IMR-90 (cell line): ENCODE results near the gene TKFC. TPM values are rescaled to one million over a fixed set of nuclear protein-coding genes. Genes with fewer than 3 reads are reported as not detected.

Source experiments
- ATAC-seq: fragments of 200-7000 bp; cut with Tn5 transposase; 2 replicates; pipeline ENCODE4 v1.9.1; 2020; ENCODE audit warnings: low read depth, mild to moderate bottlenecking, moderate library complexity
- BruUV-seq: library from RNA; stranded (reverse); fragments of 400-500 nt; replicated peaks from 2 replicates; lab custom pipeline; 2021; lab: Mats Ljungman, UMichigan
- CTCF ChIA-PET: fragments of 300-600 bp; formaldehyde crosslinking; extraction: SDS; loops from one replicate; lab custom pipeline; 2021; ENCODE audit warnings: antibody characterized with exemption; lab: Yijun Ruan, JAX
- POLR2A ChIA-PET: fragments of 300-600 bp; sonication (Branson Sonifier 250); formaldehyde crosslinking; loops from one replicate; lab custom pipeline; 2022; ENCODE audit warnings: antibody characterized with exemption; ENCODE audit not compliant: unreplicated experiment; lab: Charles Lee
- DNase-seq: peaks from one replicate; pipeline ENCODE4 v3.0.0; 2013
- H2AFZ ChIP-seq: replicated peaks from 2 replicates; pipeline ENCODE3; 2013; ENCODE audit warnings: low read length, mild to moderate bottlenecking; ENCODE audit not compliant: poor library complexity
- H2AK5ac ChIP-seq: 2 replicates; pipeline ENCODE4 v1.6.1; 2013; ENCODE audit warnings: low read depth, low read length, inconsistent platforms
- H2AK9ac ChIP-seq: replicated peaks from 2 replicates; pipeline ENCODE3; 2013; ENCODE audit warnings: mild to moderate bottlenecking, low read depth, low read length, moderate library complexity; ENCODE audit not compliant: poor library complexity
- H2BK120ac ChIP-seq: 2 replicates; pipeline ENCODE4 v1.6.1; 2013; ENCODE audit warnings: low read depth, low read length, inconsistent platforms
- H2BK15ac ChIP-seq: 3 replicates; pipeline ENCODE4 v1.6.1; 2013; ENCODE audit warnings: low read depth, low read length, inconsistent platforms
- H2BK20ac ChIP-seq: 2 replicates; pipeline ENCODE4 v1.6.1; 2013; ENCODE audit warnings: low read depth, mild to moderate bottlenecking, inconsistent platforms, low read length, moderate library complexity
- H2BK5ac ChIP-seq: 2 replicates; pipeline ENCODE4 v1.6.1; 2013; ENCODE audit warnings: mild to moderate bottlenecking, low read depth, low read length, inconsistent platforms; ENCODE audit not compliant: poor library complexity, severe bottlenecking
- H3K14ac ChIP-seq: replicated peaks from 2 replicates; pipeline ENCODE4 v1.6.1; 2013; ENCODE audit warnings: low read depth, low read length, inconsistent platforms
- H3K18ac ChIP-seq: 2 replicates; pipeline ENCODE4 v1.6.1; 2013; ENCODE audit warnings: low read depth, low read length, control low read depth
- H3K23ac ChIP-seq: 2 replicates; pipeline ENCODE4 v1.6.1; 2013; ENCODE audit warnings: low read depth, low read length, inconsistent platforms
- H3K27ac ChIP-seq: 2 replicates; pipeline ENCODE4 v1.5.1; 2013; ENCODE audit warnings: mild to moderate bottlenecking, control low read depth, low read length; ENCODE audit not compliant: insufficient read depth
- H3K27me3 ChIP-seq: 2 replicates; pipeline ENCODE4 v1.6.1; 2013; ENCODE audit warnings: low read length; ENCODE audit not compliant: control insufficient read depth, insufficient read depth
- H3K36me3 ChIP-seq: 2 replicates; pipeline ENCODE4 v1.6.1; 2013; ENCODE audit warnings: low read length, mixed read lengths; ENCODE audit not compliant: control insufficient read depth, insufficient read depth
- H3K4ac ChIP-seq: 2 replicates; pipeline ENCODE4 v1.6.1; 2013; ENCODE audit warnings: low read depth, low read length, inconsistent platforms
- H3K4me1 ChIP-seq: 2 replicates; pipeline ENCODE4 v1.6.1; 2013; ENCODE audit warnings: low read length, mixed read lengths; ENCODE audit not compliant: control insufficient read depth, insufficient read depth
- H3K4me2 ChIP-seq: 2 replicates; pipeline ENCODE4 v1.6.1; 2013; ENCODE audit warnings: low read depth, mild to moderate bottlenecking, control low read depth, low read length, moderate library complexity
- H3K4me3 ChIP-seq: 2 replicates; pipeline ENCODE4 v1.5.1; 2013; ENCODE audit warnings: low read depth, mild to moderate bottlenecking, control low read depth, low read length, moderate library complexity; ENCODE audit not compliant: insufficient read depth
- H3K56ac ChIP-seq: 2 replicates; pipeline ENCODE4 v1.6.1; 2013; ENCODE audit warnings: low read length, inconsistent platforms; ENCODE audit not compliant: insufficient read depth; ENCODE audit errors: extremely low read depth
- H3K79me1 ChIP-seq, 2 experiments: 2 replicates each; pipeline ENCODE4 v1.6.1; 2013; ENCODE audit warnings: low read length in 2 of 2, inconsistent platforms in 1 of 2, low read depth in 1 of 2
- H3K9ac ChIP-seq: 2 replicates; pipeline ENCODE4 v1.6.1; 2013; ENCODE audit warnings: low read depth, low read length, control low read depth
- H3K9me1 ChIP-seq: 2 replicates; pipeline ENCODE4 v1.6.1; 2013; ENCODE audit warnings: low read length, inconsistent platforms; ENCODE audit not compliant: insufficient read depth
- H3K9me3 ChIP-seq: 2 replicates; pipeline ENCODE4 v1.6.1; 2013; ENCODE audit warnings: low read length; ENCODE audit not compliant: control insufficient read depth, insufficient read depth
- H4K20me1 ChIP-seq: 2 replicates; pipeline ENCODE4 v1.6.1; 2013; ENCODE audit warnings: low read length, inconsistent platforms; ENCODE audit not compliant: insufficient read depth
- H4K5ac ChIP-seq: 2 replicates; pipeline ENCODE4 v1.6.1; 2013; ENCODE audit warnings: mild to moderate bottlenecking, low read depth, low read length, control low read depth
- H4K8ac ChIP-seq, 2 experiments: 2 replicates each; pipeline ENCODE4 v1.6.1; 2013; ENCODE audit warnings: low read depth in 2 of 2, low read length in 2 of 2, control low read depth in 1 of 2, inconsistent platforms in 1 of 2
- H4K91ac ChIP-seq: 2 replicates; pipeline ENCODE4 v1.6.1; 2013; ENCODE audit warnings: low read depth, low read length, inconsistent platforms; ENCODE audit not compliant: insufficient read depth
- CEBPB ChIP-seq: IDR thresholded peaks from 2 replicates; pipeline ENCODE4 v1.6.1; 2012; ENCODE audit warnings: low read depth, low read length, improper control_type of control experiment
- CTCF ChIP-seq: conservative IDR thresholded peaks from 2 replicates; pipeline ENCODE4 v1.5.1; 2012; ENCODE audit warnings: mild to moderate bottlenecking, low read depth, low read length, improper control_type of control experiment
- MAZ ChIP-seq: IDR thresholded peaks from 2 replicates; pipeline ENCODE4 v1.6.1; 2012; ENCODE audit warnings: low read depth, mild to moderate bottlenecking, low read length, improper control_type of control experiment, moderate library complexity, borderline replicate concordance
- SMC3 ChIP-seq: fragments of 150-350 bp; IDR thresholded peaks from 2 replicates; pipeline ENCODE4 v1.6.1; 2016; ENCODE audit warnings: low read depth, mild to moderate bottlenecking, antibody characterized with exemption, low read length, moderate library complexity
- WGBS, 2 experiments: methylation state at CpG; one replicate each; pipeline versions ENCODE4 v1.1.5 to v1.1.7; 2013; ENCODE audit warnings: missing lambda C conversion rate in 2 of 2; ENCODE audit not compliant: insufficient read length in 1 of 2; ENCODE audit errors: extremely low coverage in 2 of 2; 5-methylcytosine and 5-hydroxymethylcytosine counted together
- dilution Hi-C: fragments of 300-500 bp; cut with HindIII; formaldehyde crosslinking; loops from one replicate; pipeline ENCODE4 v1.14.3; 2018; ENCODE audit warnings: low sequenced_read_pairs; ENCODE audit not compliant: unreplicated experiment
- in situ Hi-C: fragments of 300-500 bp; cut with MboI; formaldehyde crosslinking; loops from 3 replicates; pipeline ENCODE4 v1.14.3; 2019; ENCODE audit warnings: low sequenced_read_pairs, inconsistent platforms, mixed read lengths
- intact Hi-C: fragments of 100-400 bp; cut with micrococcal nuclease; formaldehyde crosslinking; loops from 2 replicates; pipeline ENCODE4 v1.10.0; 2022
- polyA plus RNA-seq, 3 experiments: library from polyadenylated mRNA; depleted of rRNA; stranded (reverse); fragments of >200 nt; gene quantifications; 2 replicates each; pipeline ENCODE4 v1.2.3, GENCODE V29; 2012; ENCODE audit warnings: low replicate concordance in 1 of 3
- total RNA-seq: library from RNA; depleted of rRNA; stranded (reverse); fragments of >200 nt; gene quantifications from 2 replicates; pipeline ENCODE4 v1.2.3, GENCODE V29; 2012; rRNA removed

TKFC gene
- total and polyA plus RNA-seq, 2 of the 4 experiments (the other 2 are of a cell fraction): 10.4 to 30.8 TPM

GRCh38 chr11:61392981-61393595 is 60.1 kb downstream of the TKFC start:
- no TSS peak for BruUV-seq
- ChIA-PET CTCF (interaction anchor here (1.0 to 2.1 kb wide), 6 partner anchors 9 to 61 kb away, joined by 3 to 10 read pairs (median 4); no protein-coding TSS in a partner anchor), POLR2A (interaction anchor here (0.6 to 1.4 kb wide), 3 partner anchors 9 to 37 kb away, joined by 4 to 6 read pairs (median 5); partner anchors contain the start of genes CPSF7 and SDHAF2)
- peak overlapping the region; percentile 95 for H4K5ac ChIP-seq
- H3K9ac ChIP-seq: peak overlapping the region; percentile 88
- peak overlapping the region; percentile 47 for H3K4ac ChIP-seq
- H3K23ac ChIP-seq: peak overlapping the region; percentile 21; the same call in 1 of the 2 replicates
- no peak overlapping the region for H2AK5ac ChIP-seq
- peak overlapping the region; percentile 91 for H3K4me2 ChIP-seq
- H3K4me1 ChIP-seq: peaks cover 3% of the 10 kb centered on the region; the same call in 1 of the 2 replicates
- no peak overlapping the region for H3K18ac ChIP-seq
- peak overlapping the region; percentile 81 for H3K4me3 ChIP-seq
- no peak overlapping the region for H2BK20ac ChIP-seq
- peak overlapping the region; percentile 74; the same call in 1 of the 3 replicates for H2BK15ac ChIP-seq
- H3K27me3 ChIP-seq: no peaks in the 10 kb centered on the region
- H2AFZ ChIP-seq: peak overlapping the region; percentile 100
- WGBS, 2 experiments: no CpG with 5 or more reads among the region's 15 CpGs
- TF ChIP-seq CTCF (peak; percentile 39), MAZ (no peak), CEBPB (no peak), SMC3 (0 out of 2 replicates have a peak, but pooled peaks have one; percentile 9)
- ATAC-seq (peak; percentile 42), DNase-seq (peak; percentile 34)
- H3K9me1 ChIP-seq: peaks cover 3% of the 10 kb centered on the region; the same call in 1 of the 2 replicates
- dilution Hi-C loops: no loop called here
- peak overlapping the region; percentile 98 to 100; a peak in 3 of 4 replicates for H4K8ac ChIP-seq
- H3K56ac ChIP-seq: peak overlapping the region; percentile 79
- H3K79me1 ChIP-seq: peaks cover 9 to 25% of the 10 kb centered on the region in 2 experiments; a peak in 3 of 4 replicates
- H4K20me1 ChIP-seq: no peaks in the 10 kb centered on the region
- intact Hi-C loops: no loop called here
- peak overlapping the region; percentile 71; the same call in 1 of the 2 replicates for H4K91ac ChIP-seq
- peak overlapping the region; percentile 78 for H3K27ac ChIP-seq
- H3K9me3 ChIP-seq: no peaks in the 10 kb centered on the region
- H2BK5ac ChIP-seq: no peak overlapping the region
- no peak overlapping the region for H2BK120ac ChIP-seq
- peak overlapping the region; percentile 87 for H2AK9ac ChIP-seq
- in situ Hi-C loops: no loop called here
- H3K36me3 ChIP-seq: peaks cover 9% of the 10 kb centered on the region
- H3K14ac ChIP-seq: peak overlapping the region; percentile 90

Other genes with a start within 250 kb of the TKFC start
- not detected in 2 replicates for gene CD5, start 230.7 kb upstream of the TKFC start, total RNA-seq
- not detected in 2 replicates for gene CD5, start 230.7 kb upstream of the TKFC start, polyA plus RNA-seq (2012; rRNA removed)
- gene VPS37C, start 171.8 kb upstream of the TKFC start, total RNA-seq: 3.2 and 3.6 TPM in 2 replicates
- 13.2 and 14.1 TPM in 2 replicates for gene VPS37C, start 171.8 kb upstream of the TKFC start, polyA plus RNA-seq (2012; rRNA removed)
- gene PGA3, start 129.7 kb upstream of the TKFC start, total RNA-seq: 0.18 TPM in 1 of 2 replicates, not detected in the other
- gene PGA3, start 129.7 kb upstream of the TKFC start, polyA plus RNA-seq (2012; rRNA removed): not detected in 2 replicates
- not detected in 2 replicates for gene PGA4, start 110.9 kb upstream of the TKFC start, total RNA-seq
- gene PGA4, start 110.9 kb upstream of the TKFC start, polyA plus RNA-seq (2012; rRNA removed): not detected in 2 replicates
- gene PGA5, start 92.1 kb upstream of the TKFC start, total RNA-seq: not detected in 2 replicates
- 0.17 TPM in 1 of 2 replicates, not detected in the other for gene PGA5, start 92.1 kb upstream of the TKFC start, polyA plus RNA-seq (2012; rRNA removed)
- gene VWCE, start 37.9 kb upstream of the TKFC start, total RNA-seq: under 0.01 and 0.28 TPM in 2 replicates
- gene VWCE, start 37.9 kb upstream of the TKFC start, polyA plus RNA-seq (2012; rRNA removed): 1.1 and 1.7 TPM in 2 replicates
- 372 and 412 TPM in 2 replicates for gene DDB1, start 123 bp upstream of the TKFC start, total RNA-seq
- gene DDB1, start 123 bp upstream of the TKFC start, polyA plus RNA-seq (2012; rRNA removed): 208 and 221 TPM in 2 replicates
- 13.6 and 15.3 TPM in 2 replicates for gene CYB561A3, start 28.7 kb downstream of the TKFC start, total RNA-seq
- gene CYB561A3, start 28.7 kb downstream of the TKFC start, polyA plus RNA-seq (2012; rRNA removed): 36.5 and 39.2 TPM in 2 replicates
- 16.7 and 16.8 TPM in 2 replicates for gene TMEM138, start 29.1 kb downstream of the TKFC start, total RNA-seq
- 53.2 and 55.9 TPM in 2 replicates for gene TMEM138, start 29.1 kb downstream of the TKFC start, polyA plus RNA-seq (2012; rRNA removed)
- gene TMEM216, start 59.4 kb downstream of the TKFC start, total RNA-seq: 10.0 TPM in 2 replicates
- 16.5 and 17.2 TPM in 2 replicates for gene TMEM216, start 59.4 kb downstream of the TKFC start, polyA plus RNA-seq (2012; rRNA removed)
- gene CPSF7, start 96.7 kb downstream of the TKFC start, total RNA-seq: 9.5 and 10.3 TPM in 2 replicates
- 55.2 and 68.8 TPM in 2 replicates for gene CPSF7, start 96.7 kb downstream of the TKFC start, polyA plus RNA-seq (2012; rRNA removed)
- gene SDHAF2, start 96.9 kb downstream of the TKFC start, total RNA-seq: 34.7 and 50.4 TPM in 2 replicates
- 91.1 and 91.5 TPM in 2 replicates for gene SDHAF2, start 96.9 kb downstream of the TKFC start, polyA plus RNA-seq (2012; rRNA removed)
- not detected in 2 replicates for gene LRRC10B, start 175.5 kb downstream of the TKFC start, total RNA-seq
- not detected in 2 replicates for gene LRRC10B, start 175.5 kb downstream of the TKFC start, polyA plus RNA-seq (2012; rRNA removed)
- under 0.01 TPM in 1 of 2 replicates, not detected in the other for gene SYT7, start 247.8 kb downstream of the TKFC start, total RNA-seq
- 0.19 and 0.26 TPM in 2 replicates for gene SYT7, start 247.8 kb downstream of the TKFC start, polyA plus RNA-seq (2012; rRNA removed)